Caco-2 (cell line): Measurements from ENCODE around the gene ALG14. TPM values are rescaled to one million over a fixed set of nuclear protein-coding genes. Genes with fewer than 3 reads are reported as not detected.

Source experiments
- BruUV-seq: library from RNA; stranded (reverse); fragments of 400-500 nt; replicated peaks from 2 replicates; lab custom pipeline; 2021; lab: Mats Ljungman, UMichigan
- CTCF ChIA-PET: fragments of 300-600 bp; sonication (Branson Sonifier 250); formaldehyde crosslinking; loops from one replicate; lab custom pipeline; 2022; ENCODE audit warnings: antibody characterized with exemption; lab: Charles Lee
- POLR2A ChIA-PET: fragments of 300-600 bp; sonication (Branson Sonifier 250); formaldehyde crosslinking; loops from one replicate; lab custom pipeline; 2022; ENCODE audit warnings: antibody characterized with exemption; lab: Charles Lee
- DNase-seq, 2 experiments: peaks; one replicate each; pipeline versions ENCODE4 v3.0.0 to v3.0.0-alpha.2; 2020 to 2022
- H3K27me3 ChIP-seq: replicated peaks from 2 replicates; pipeline ENCODE4 v1.6.0; 2011; ENCODE audit warnings: low read length; ENCODE audit not compliant: control insufficient read depth, insufficient read depth
- H3K36me3 ChIP-seq: 2 replicates; pipeline ENCODE4 v1.5.1; 2011; ENCODE audit warnings: low read length; ENCODE audit not compliant: control insufficient read depth, insufficient read depth
- H3K4me1 ChIP-seq: fragments of 250-450 bp; sonication (Bioruptor Pico); 2 replicates; pipeline ENCODE4 v1.5.1; 2020; ENCODE audit warnings: mild to moderate bottlenecking
- H3K4me3 ChIP-seq: 2 replicates; pipeline ENCODE4 v1.5.1; 2011; ENCODE audit warnings: low read depth, mild to moderate bottlenecking, control low read depth, low read length
- H3K9me3 ChIP-seq: fragments of 250-450 bp; sonication (Bioruptor Pico); 2 replicates; pipeline ENCODE4 v1.5.1; 2020; ENCODE audit warnings: mild to moderate bottlenecking, moderate library complexity
- H3K27ac Mint-ChIP-seq: one replicate; pipeline ENCODE4 v1.8.0; 2022; ENCODE audit warnings: mixed read lengths; ENCODE audit not compliant: unreplicated experiment
- H3K27me3 Mint-ChIP-seq: one replicate; pipeline ENCODE4 v1.8.0; 2022; ENCODE audit warnings: mixed read lengths; ENCODE audit not compliant: insufficient read depth, unreplicated experiment
- H3K36me3 Mint-ChIP-seq: one replicate; pipeline ENCODE4 v1.8.0; 2022; ENCODE audit warnings: mild to moderate bottlenecking, mixed read lengths; ENCODE audit not compliant: insufficient read depth, unreplicated experiment
- H3K4me1 Mint-ChIP-seq: one replicate; pipeline ENCODE4 v1.8.0; 2022; ENCODE audit warnings: low read depth, mixed read lengths; ENCODE audit not compliant: unreplicated experiment
- H3K4me3 Mint-ChIP-seq: one replicate; pipeline ENCODE4 v1.8.0; 2022; ENCODE audit warnings: mild to moderate bottlenecking, moderate library complexity, mixed read lengths; ENCODE audit not compliant: unreplicated experiment
- H3K9me3 Mint-ChIP-seq: one replicate; pipeline ENCODE4 v1.8.0; 2022; ENCODE audit warnings: mixed read lengths; ENCODE audit not compliant: unreplicated experiment
- CTCF ChIP-seq, 2 experiments: fragments of 200-600 bp in 1 of 2; IDR thresholded peaks; 1 replicate in 1 of 2; 2 replicates in 1 of 2; pipeline versions ENCODE4 v1.5.1 to v1.8.0; 2011 to 2022; ENCODE audit warnings: antibody characterized with exemption in 1 of 2, control low read depth in 1 of 2, inconsistent platforms in 1 of 2, low read depth in 1 of 2, low read length in 1 of 2, mild to moderate bottlenecking in 1 of 2, moderate library complexity in 1 of 2; ENCODE audit not compliant: insufficient read depth in 1 of 2, severe bottlenecking in 1 of 2, unreplicated experiment in 1 of 2
- intact Hi-C: fragments of 100-400 bp; cut with micrococcal nuclease; formaldehyde crosslinking; loops from one replicate; pipeline ENCODE4 v1.10.0; 2022; ENCODE audit not compliant: unreplicated experiment
- total RNA-seq: library from RNA; stranded (reverse); gene quantifications from 2 replicates; pipeline ENCODE4 v1.2.3, GENCODE V29; 2022

Gene ALG14
- total RNA-seq, 1 experiment from 2014 or later, result 4.5 TPM

- POLR2A ChIA-PET, result interaction anchor here (0.8 kb wide), 1 partner anchor 118 kb away, joined by 5 read pairs; the partner anchor contains the start of gene RWDD3
- intact Hi-C loops, result loop anchor here (1.0 to 2.0 kb wide), 3 partner anchors 29 to 119 kb away; partner anchors contain the start of genes ALG14 and RWDD3
- H3K27me3 Mint-ChIP-seq, result no peaks in the 10 kb centered on the region
- peak in 1 of 2 experiments; percentile 36 for DNase-seq
- H3K9me3 Mint-ChIP-seq, result no peaks in the 10 kb centered on the region
- CTCF ChIA-PET, result interaction anchor here (1.4 to 1.5 kb wide), 2 partner anchors 43 to 118 kb away, joined by 6 to 16 read pairs; partner anchors contain the start of genes ALG14 and RWDD3
- H3K9me3 ChIP-seq, result no peaks in the 10 kb centered on the region
- H3K27ac Mint-ChIP-seq, result no peak overlapping the region
- BruUV-seq, result no TSS peak
- no peaks in the 10 kb centered on the region for H3K36me3 Mint-ChIP-seq
- H3K4me1 Mint-ChIP-seq, result peaks cover 10% of the 10 kb centered on the region
- no peaks in the 10 kb centered on the region for H3K27me3 ChIP-seq
- TF ChIP-seq CTCF (IDR thresholded peaks at IDR 0.05; ENCODE audit: insufficient read depth in 1 of 2, low read depth in 1 of 2, low read length in 1 of 2, severe bottlenecking in 1 of 2, unreplicated experiment in 1 of 2), result no peak
- no peak overlapping the region for H3K4me3 Mint-ChIP-seq
- peaks cover 19% of the 10 kb centered on the region for H3K4me1 ChIP-seq
- H3K4me3 ChIP-seq, result no peak overlapping the region
- no peaks in the 10 kb centered on the region for H3K36me3 ChIP-seq
Observed at GRCh38 chr1:95115708-95116137, 43.0 kb upstream of the ALG14 start.

GRCh38 chr1:95113684-95114083 is 40.9 kb upstream of the ALG14 start:
- Histone ChIP-seq H3K9me3 (no peaks in the 10 kb centered on the region), H3K36me3 (no peaks in the 10 kb centered on the region), H3K4me3 (no peak overlapping the region), H3K4me1 (peaks cover 16% of the 10 kb centered on the region), H3K27me3 (no peaks in the 10 kb centered on the region)
- intact Hi-C loops, result no loop called here
- POLR2A ChIA-PET, result no interaction called here
- Mint-ChIP-seq H3K27me3 (no peaks in the 10 kb centered on the region), H3K9me3 (no peaks in the 10 kb centered on the region), H3K4me3 (no peak overlapping the region), H3K36me3 (no peaks in the 10 kb centered on the region), H3K27ac (no peak overlapping the region), H3K4me1 (peaks cover 6% of the 10 kb centered on the region)
- DNase-seq, result no peak
- BruUV-seq, result no TSS peak
- TF ChIP-seq CTCF (IDR thresholded peaks at IDR 0.05; ENCODE audit: insufficient read depth in 1 of 2, low read depth in 1 of 2, low read length in 1 of 2, severe bottlenecking in 1 of 2, unreplicated experiment in 1 of 2), result no peak
- CTCF ChIA-PET, result no interaction called here

GRCh38 chr1:95111014-95111413 is 38.3 kb upstream of the ALG14 start:
- Mint-ChIP-seq H3K27ac (no peak overlapping the region), H3K4me1 (peaks cover 5% of the 10 kb centered on the region), H3K4me3 (no peak overlapping the region), H3K9me3 (no peaks in the 10 kb centered on the region), H3K36me3 (no peaks in the 10 kb centered on the region), H3K27me3 (no peaks in the 10 kb centered on the region)
- H3K4me1 ChIP-seq, result peaks cover 7% of the 10 kb centered on the region
- no TSS peak for BruUV-seq
- TF ChIP-seq CTCF (IDR thresholded peaks at IDR 0.05; ENCODE audit: insufficient read depth in 1 of 2, low read depth in 1 of 2, low read length in 1 of 2, severe bottlenecking in 1 of 2, unreplicated experiment in 1 of 2), result no peak
- no peak overlapping the region for H3K4me3 ChIP-seq
- intact Hi-C loops, result no loop called here
- no peaks in the 10 kb centered on the region for H3K36me3 ChIP-seq
- no peaks in the 10 kb centered on the region for H3K9me3 ChIP-seq
- ChIA-PET CTCF (no interaction called here), POLR2A (no interaction called here)
- DNase-seq, result no peak
- H3K27me3 ChIP-seq, result no peaks in the 10 kb centered on the region
